ENCODE measurements around the gene EXOC2.

Gene EXOC2

GRCh38 chr6:593907-594212 lies 99.1 kb downstream of the EXOC2 start:
- no peaks in the 10 kb centered on the region for H3K79me2 ChIP-seq (ENCODE audit: control insufficient read depth, low read length)
- TF ChIP-seq CTCF (IDR thresholded peaks at IDR 0.05; ENCODE audit: low read depth, low read length, poor library complexity, severe bottlenecking), result no peak
- no peak for TF ChIP-seq EZH2phosphoT487 (IDR thresholded peaks at IDR 0.05; ENCODE audit: borderline replicate concordance, low read length)
- H3K27ac ChIP-seq (ENCODE audit: low read depth, low read length), result no peak overlapping the region
- H3K4me3 ChIP-seq (ENCODE audit: low read length), result no peak overlapping the region
- H3K4me1 ChIP-seq (ENCODE audit: control insufficient read depth, low read length), result no peaks in the 10 kb centered on the region
- no peaks in the 10 kb centered on the region for H4K20me1 ChIP-seq (ENCODE audit: control insufficient read depth, insufficient read depth, low read depth, low read length)
- no peaks in the 10 kb centered on the region for H3K9me3 ChIP-seq (ENCODE audit: control insufficient read depth, insufficient read depth, low read length)
- H3K27me3 ChIP-seq (ENCODE audit: control insufficient read depth, low read length), result no peaks in the 10 kb centered on the region
- no peaks in the 10 kb centered on the region for H3K9me2 ChIP-seq (replicated peaks; ENCODE audit: control insufficient read depth, low read length)
- H3F3A ChIP-seq (ENCODE audit: control insufficient read depth, insufficient read depth), result no peaks in the 10 kb centered on the region
- H3K36me3 ChIP-seq (ENCODE audit: control insufficient read depth, low read length), result peaks cover 6% of the 10 kb centered on the region; the same call in 1 of the 2 replicates
- no peak overlapping the region for H3K4me2 ChIP-seq (ENCODE audit: low read length)

GRCh38 chr6:593139-593906 lies 99.6 kb downstream of the EXOC2 start:
- Histone ChIP-seq H3F3A (ENCODE audit: control insufficient read depth, insufficient read depth) (no peaks in the 10 kb centered on the region), H3K4me1 (ENCODE audit: control insufficient read depth, low read length) (no peaks in the 10 kb centered on the region), H4K20me1 (ENCODE audit: control insufficient read depth, insufficient read depth, low read depth, low read length) (no peaks in the 10 kb centered on the region), H3K9me2 (replicated peaks; ENCODE audit: control insufficient read depth, low read length) (no peaks in the 10 kb centered on the region), H3K27me3 (ENCODE audit: control insufficient read depth, low read length) (no peaks in the 10 kb centered on the region), H3K79me2 (ENCODE audit: control insufficient read depth, low read length) (no peaks in the 10 kb centered on the region), H3K4me2 (ENCODE audit: low read length) (no peak overlapping the region), H3K9me3 (ENCODE audit: control insufficient read depth, insufficient read depth, low read length) (no peaks in the 10 kb centered on the region), H3K27ac (ENCODE audit: low read depth, low read length) (no peak overlapping the region), H3K36me3 (ENCODE audit: control insufficient read depth, low read length) (peaks cover 6% of the 10 kb centered on the region; the same call in 1 of the 2 replicates), H3K4me3 (ENCODE audit: low read length) (no peak overlapping the region)
- TF ChIP-seq CTCF (IDR thresholded peaks at IDR 0.05; ENCODE audit: low read depth, low read length, poor library complexity, severe bottlenecking), result peak; percentile 51
- no peak for TF ChIP-seq EZH2phosphoT487 (IDR thresholded peaks at IDR 0.05; ENCODE audit: borderline replicate concordance, low read length)

GRCh38 chr6:589090-589489 lies 103.8 kb downstream of the EXOC2 start:
- Histone ChIP-seq H3F3A (ENCODE audit: control insufficient read depth, insufficient read depth) (no peaks in the 10 kb centered on the region), H3K4me2 (ENCODE audit: low read length) (no peak overlapping the region), H3K4me1 (ENCODE audit: control insufficient read depth, low read length) (no peaks in the 10 kb centered on the region), H3K27me3 (ENCODE audit: control insufficient read depth, low read length) (no peaks in the 10 kb centered on the region), H3K9me3 (ENCODE audit: control insufficient read depth, insufficient read depth, low read length) (no peaks in the 10 kb centered on the region), H3K27ac (ENCODE audit: low read depth, low read length) (no peak overlapping the region), H3K4me3 (ENCODE audit: low read length) (no peak overlapping the region), H3K9me2 (replicated peaks; ENCODE audit: control insufficient read depth, low read length) (no peaks in the 10 kb centered on the region), H3K36me3 (ENCODE audit: control insufficient read depth, low read length) (peaks cover 3% of the 10 kb centered on the region; the same call in 1 of the 2 replicates), H3K79me2 (ENCODE audit: control insufficient read depth, low read length) (no peaks in the 10 kb centered on the region), H4K20me1 (ENCODE audit: control insufficient read depth, insufficient read depth, low read depth, low read length) (no peaks in the 10 kb centered on the region)
- TF ChIP-seq CTCF (IDR thresholded peaks at IDR 0.05; ENCODE audit: low read depth, low read length, poor library complexity, severe bottlenecking), result no peak
- no peak for TF ChIP-seq EZH2phosphoT487 (IDR thresholded peaks at IDR 0.05; ENCODE audit: borderline replicate concordance, low read length)

Measured in DOHH2 (cell line).